ENCODE measurements around the gene NNAT. TPM values are rescaled to one million over a fixed set of nuclear protein-coding genes. Genes with fewer than 3 reads are reported as not detected.
"Not testable (repeated sequence)": the region's sequence is repeated elsewhere in the genome, so short reads cannot be mapped to it uniquely, and the experiment has no call there.

The NNAT gene, protein sequence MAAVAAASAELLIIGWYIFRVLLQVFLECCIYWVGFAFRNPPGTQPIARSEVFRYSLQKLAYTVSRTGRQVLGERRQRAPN
- total RNA-seq = 79.2 and 87.4 TPM in 2 replicates
- long read RNA-seq, transcript NNAT-201 (3 exons, 1,297 nt) = major isoform, 27 of 44 reads
- long read RNA-seq, transcript NNAT-202 (2 exons, 1,222 nt) = minor isoform, 13 of 44 reads
- long read RNA-seq, partial matches to known transcripts = 0 of 44 reads
- long read RNA-seq, other reads (novel, unspliced or antisense) = 4 of 44 reads

- TF ChIP-seq CTCF (IDR thresholded peaks at IDR 0.05; ENCODE audit: unreplicated experiment) = no peak
- H3K36me3 Mint-ChIP-seq (ENCODE audit: insufficient read depth) = peaks cover 20% of the 10 kb centered on the region
- H3K27ac Mint-ChIP-seq = peak within 1 kb of the TSS; percentile 93
- peak; percentile 40 for DNase-seq (ENCODE audit: low spot score, unreplicated experiment)
- H3K27me3 Mint-ChIP-seq = no peaks in the 10 kb centered on the region
- H3K4me3 Mint-ChIP-seq (ENCODE audit: low read depth) = peak within 1 kb of the TSS; percentile 81
- peaks cover 36% of the 10 kb centered on the region for H3K4me1 Mint-ChIP-seq (ENCODE audit: low read depth)
- no peaks in the 10 kb centered on the region for H3K9me3 Mint-ChIP-seq (ENCODE audit: low read depth)
These were observed at the start of gene NNAT for GRCh38 chr20:37521061-37521771. NNAT (plus strand) TSS chr20:37521250; CDS start chr20:37521332, 82 bp downstream.

DNA sequence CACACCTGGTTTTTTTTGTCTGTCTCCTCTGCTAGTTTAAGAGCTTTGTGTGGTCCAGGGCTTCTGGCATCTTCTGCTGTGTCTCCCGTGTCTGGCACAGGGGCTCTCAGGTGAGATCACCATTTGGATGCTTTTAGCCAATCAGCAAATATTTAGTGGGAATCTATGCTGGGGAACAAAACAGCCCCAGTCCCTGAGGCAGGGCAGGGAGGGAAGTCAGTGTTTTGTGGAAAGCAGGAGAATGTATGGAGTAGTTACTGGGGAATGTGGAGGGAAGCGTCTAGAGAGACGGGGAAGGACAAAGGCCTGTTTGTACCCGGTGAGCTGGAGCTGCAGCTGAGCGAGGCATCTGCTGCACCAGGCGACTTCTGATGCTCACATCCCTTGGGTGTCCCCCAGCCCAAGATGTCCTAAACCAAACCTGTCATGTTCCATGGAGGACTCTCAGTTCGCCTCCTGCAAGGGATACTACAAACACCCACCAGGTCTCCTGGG, 49.3 kb upstream of the NNAT start:
- TF ChIP-seq CTCF (IDR thresholded peaks at IDR 0.05; ENCODE audit: unreplicated experiment) = no peak
- H3K27me3 Mint-ChIP-seq = peaks cover 19% of the 10 kb centered on the region
- no peaks in the 10 kb centered on the region for H3K4me1 Mint-ChIP-seq (ENCODE audit: low read depth)
- H3K27ac Mint-ChIP-seq = no peak overlapping the region
- H3K4me3 Mint-ChIP-seq (ENCODE audit: low read depth) = no peak overlapping the region
- DNase-seq (ENCODE audit: low spot score, unreplicated experiment) = no peak
- H3K9me3 Mint-ChIP-seq (ENCODE audit: low read depth) = no peaks in the 10 kb centered on the region
- H3K36me3 Mint-ChIP-seq (ENCODE audit: insufficient read depth) = no peaks in the 10 kb centered on the region

DNA sequence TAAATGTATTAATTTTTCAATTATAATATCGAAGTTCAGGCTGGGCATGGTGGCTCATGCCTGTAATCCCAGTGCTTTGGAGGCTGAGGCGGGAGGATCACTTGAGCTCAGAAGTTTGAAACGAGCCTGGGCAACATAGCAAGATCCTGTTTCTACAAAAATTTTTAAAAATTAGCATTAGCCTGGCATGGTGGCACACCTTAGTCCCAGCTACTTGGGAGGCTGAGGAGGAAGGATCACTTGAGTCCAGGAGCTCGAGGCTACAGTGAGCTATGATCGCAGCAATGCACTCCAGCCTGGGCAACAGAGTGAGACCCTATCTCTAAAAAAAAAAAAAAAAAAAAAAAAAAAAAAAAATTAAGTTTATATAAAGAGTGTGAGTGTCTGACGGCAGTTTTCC, 48.6 kb upstream of the NNAT start:
- H3K36me3 Mint-ChIP-seq (ENCODE audit: insufficient read depth); H3K9me3 Mint-ChIP-seq (ENCODE audit: low read depth); DNase-seq (ENCODE audit: low spot score, unreplicated experiment); H3K4me3 Mint-ChIP-seq (ENCODE audit: low read depth); H3K27ac Mint-ChIP-seq; H3K4me1 Mint-ChIP-seq (ENCODE audit: low read depth): not testable (repeated sequence)
- H3K27me3 Mint-ChIP-seq = peaks cover 19% of the 10 kb centered on the region

- Mint-ChIP-seq H3K4me3 (ENCODE audit: low read depth) (no peak overlapping the region), H3K4me1 (ENCODE audit: low read depth) (no peaks in the 10 kb centered on the region), H3K9me3 (ENCODE audit: low read depth) (no peaks in the 10 kb centered on the region), H3K27ac (no peak overlapping the region), H3K36me3 (ENCODE audit: insufficient read depth) (no peaks in the 10 kb centered on the region), H3K27me3 (peaks cover 22% of the 10 kb centered on the region)
- no peak for DNase-seq (ENCODE audit: low spot score, unreplicated experiment)
- no peak for TF ChIP-seq CTCF (IDR thresholded peaks at IDR 0.05; ENCODE audit: unreplicated experiment)
These were observed 47.6 kb upstream of the NNAT start for GRCh38 chr20:37473249-37474000.

GRCh38 chr20:37474386-37474785, 46.7 kb upstream of the NNAT start:
- DNase-seq (ENCODE audit: low spot score, unreplicated experiment) = no peak
- Mint-ChIP-seq H3K27ac (no peak overlapping the region), H3K4me1 (ENCODE audit: low read depth) (no peaks in the 10 kb centered on the region), H3K4me3 (ENCODE audit: low read depth) (no peak overlapping the region), H3K9me3 (ENCODE audit: low read depth) (no peaks in the 10 kb centered on the region), H3K36me3 (ENCODE audit: insufficient read depth) (no peaks in the 10 kb centered on the region), H3K27me3 (peaks cover 22% of the 10 kb centered on the region)
- no peak for TF ChIP-seq CTCF (IDR thresholded peaks at IDR 0.05; ENCODE audit: unreplicated experiment)

All from progenitor cell of endocrine pancreas (in vitro differentiated cells).